Measurements from ENCODE around the gene NR5A1. TPM values are rescaled to one million over a fixed set of nuclear protein-coding genes. Genes with fewer than 3 reads are reported as not detected.

The NR5A1 gene
- total and polyA plus RNA-seq, 11 donors = 0.04 to 0.14 TPM; not detected in 9

DNA sequence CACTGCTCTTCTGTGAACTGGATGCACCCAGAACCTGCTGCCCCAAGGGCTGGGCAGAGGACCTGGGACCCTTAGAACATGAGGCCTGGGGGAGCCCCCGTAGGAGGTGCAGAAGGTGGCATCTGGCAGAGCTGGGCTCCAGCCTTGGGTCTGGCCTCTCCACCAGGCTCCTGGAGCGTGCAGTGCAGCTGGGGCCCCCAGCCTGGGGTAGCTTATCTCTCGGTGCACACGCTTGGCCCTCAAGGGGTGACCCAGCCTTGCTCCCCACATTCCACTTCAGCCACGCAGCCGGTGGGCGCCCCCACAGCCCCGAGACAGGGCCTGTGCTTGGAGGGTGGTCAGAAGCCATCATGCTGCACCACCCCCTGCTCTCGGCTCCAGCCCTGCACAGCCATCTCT is 5.6 kb upstream of the NR5A1 start:
- intact Hi-C loops (cut with DNase I) = loop anchor here in 1 of 10 donors (10.0 kb wide), 1 partner anchor 358 kb away; no protein-coding TSS in a partner anchor
- DNase-seq (no peak), ATAC-seq (peak in 2 of 4 donors; percentile 7 to 15)
- TF ChIP-seq POLR2A (IDR thresholded peaks at IDR 0.05) = no peak
- TF ChIP-seq, protein P1, sequence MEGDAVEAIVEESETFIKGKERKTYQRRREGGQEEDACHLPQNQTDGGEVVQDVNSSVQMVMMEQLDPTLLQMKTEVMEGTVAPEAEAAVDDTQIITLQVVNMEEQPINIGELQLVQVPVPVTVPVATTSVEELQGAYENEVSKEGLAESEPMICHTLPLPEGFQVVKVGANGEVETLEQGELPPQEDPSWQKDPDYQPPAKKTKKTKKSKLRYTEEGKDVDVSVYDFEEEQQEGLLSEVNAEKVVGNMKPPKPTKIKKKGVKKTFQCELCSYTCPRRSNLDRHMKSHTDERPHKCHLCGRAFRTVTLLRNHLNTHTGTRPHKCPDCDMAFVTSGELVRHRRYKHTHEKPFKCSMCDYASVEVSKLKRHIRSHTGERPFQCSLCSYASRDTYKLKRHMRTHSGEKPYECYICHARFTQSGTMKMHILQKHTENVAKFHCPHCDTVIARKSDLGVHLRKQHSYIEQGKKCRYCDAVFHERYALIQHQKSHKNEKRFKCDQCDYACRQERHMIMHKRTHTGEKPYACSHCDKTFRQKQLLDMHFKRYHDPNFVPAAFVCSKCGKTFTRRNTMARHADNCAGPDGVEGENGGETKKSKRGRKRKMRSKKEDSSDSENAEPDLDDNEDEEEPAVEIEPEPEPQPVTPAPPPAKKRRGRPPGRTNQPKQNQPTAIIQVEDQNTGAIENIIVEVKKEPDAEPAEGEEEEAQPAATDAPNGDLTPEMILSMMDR (IDR thresholded peaks at IDR 0.05) = no peak
- Histone ChIP-seq H3K27ac (no peak overlapping the region), H3K36me3 (no peaks in the 10 kb centered on the region), H3K4me1 (peaks cover 0 to 20% (median 1%) of the 10 kb centered on the region in 12 donors), H3K4me3 (no peak overlapping the region), H3K9me3 (no peaks in the 10 kb centered on the region), H3K27me3 (no peaks in the 10 kb centered on the region)
- WGBS, 4 donors = 70 to 85% (median 82%) methylated on average over 6 to 9 of the region's 9 CpGs

DNA sequence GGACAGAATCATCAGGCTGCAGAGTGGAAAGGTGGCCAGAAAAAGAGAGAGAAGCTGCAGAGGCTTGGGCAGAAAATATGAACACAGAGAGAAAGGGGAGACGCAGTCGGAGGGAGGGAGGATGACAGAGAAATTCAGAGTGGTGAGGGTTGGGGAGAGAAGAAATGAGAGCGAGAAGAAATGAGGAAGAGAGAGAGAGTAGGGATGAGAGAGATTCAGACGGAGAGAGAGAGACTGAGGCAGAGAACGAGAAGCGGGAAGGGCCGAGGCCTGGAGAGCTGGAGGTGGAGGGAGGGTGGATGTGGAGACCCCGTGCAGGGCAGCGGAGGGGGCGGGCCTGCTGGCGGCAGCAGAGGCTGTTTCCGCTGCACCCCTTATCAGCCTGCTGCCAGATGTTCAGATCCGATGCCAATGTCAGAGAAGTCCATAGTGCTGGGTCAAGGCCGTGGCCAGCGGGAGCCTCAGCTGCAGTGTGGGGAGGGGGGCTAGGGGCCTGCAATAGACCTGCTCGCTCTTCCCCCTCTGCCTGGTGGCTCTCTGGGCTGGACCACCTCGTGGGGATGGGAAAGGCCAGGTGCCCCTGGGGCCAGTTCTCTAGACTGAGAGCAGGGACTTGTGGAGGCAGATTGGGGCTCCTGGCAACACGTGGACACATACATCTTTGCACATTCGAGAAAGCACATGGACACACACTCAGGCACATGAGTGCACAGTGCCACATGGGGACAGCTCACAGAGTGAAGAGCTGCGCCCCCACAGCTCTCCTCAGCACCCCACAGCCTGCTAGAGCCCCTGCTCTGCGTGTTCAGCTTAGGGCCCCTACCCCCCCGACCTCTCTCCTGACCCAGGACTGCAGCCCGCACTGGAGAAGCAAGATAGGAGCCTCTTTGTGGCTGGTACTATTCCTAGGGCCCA is 4.9 kb upstream of the NR5A1 start:
- ATAC-seq = peak in 2 of 4 donors; percentile 2 to 11
- no peak overlapping the region for H3K4me3 ChIP-seq
- no peak for TF ChIP-seq POLR2A (IDR thresholded peaks at IDR 0.05)
- TF ChIP-seq, protein P1 (IDR thresholded peaks at IDR 0.05) = no peak
- WGBS, 4 donors = 58 to 62% (median 62%) methylated on average over 21 to 23 of the region's 23 CpGs
- no peaks in the 10 kb centered on the region for H3K27me3 ChIP-seq
- peaks cover 0 to 20% (median 1%) of the 10 kb centered on the region in 12 donors for H3K4me1 ChIP-seq
- H3K36me3 ChIP-seq = no peaks in the 10 kb centered on the region
- intact Hi-C loops (cut with DNase I) = loop anchor here in 1 of 10 donors (10.0 kb wide), 1 partner anchor 357 kb away; no protein-coding TSS in a partner anchor
- H3K27ac ChIP-seq = no peak overlapping the region
- DNase-seq = no peak
- no peaks in the 10 kb centered on the region for H3K9me3 ChIP-seq

DNA sequence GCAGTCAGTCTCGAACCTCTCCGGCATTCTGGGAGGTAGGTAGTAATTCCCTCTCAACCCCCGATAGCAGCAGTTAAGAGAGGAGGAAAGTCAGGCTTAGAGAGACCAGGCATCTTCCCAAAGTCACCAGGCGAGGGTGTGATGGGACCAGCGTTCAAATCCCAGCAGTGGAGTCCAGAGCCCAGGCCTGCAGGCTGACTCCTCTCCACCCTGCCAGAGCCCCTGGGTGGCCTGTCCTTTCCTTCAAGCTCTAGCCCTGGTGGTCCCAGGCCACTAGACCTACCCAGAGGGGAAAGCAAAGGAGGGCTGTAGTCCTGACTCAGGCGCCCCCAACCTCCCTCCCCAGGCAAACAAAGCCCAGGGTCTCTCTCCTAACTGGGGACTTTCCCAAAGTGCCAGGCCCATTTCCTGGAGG is 4.2 kb upstream of the NR5A1 start:
- intact Hi-C loops (cut with DNase I) = loop anchor here in 1 of 10 donors (10.0 kb wide), 1 partner anchor 357 kb away; no protein-coding TSS in a partner anchor
- no peak for DNase-seq
- TF ChIP-seq, protein P1 (IDR thresholded peaks at IDR 0.05) = no peak
- TF ChIP-seq POLR2A (IDR thresholded peaks at IDR 0.05) = no peak
- ATAC-seq = no peak
- peaks cover 0 to 20% (median 1%) of the 10 kb centered on the region in 12 donors for H3K4me1 ChIP-seq
- no peaks in the 10 kb centered on the region for H3K9me3 ChIP-seq
- no peaks in the 10 kb centered on the region for H3K27me3 ChIP-seq
- H3K27ac ChIP-seq = no peak overlapping the region
- no peak overlapping the region for H3K4me3 ChIP-seq
- no peaks in the 10 kb centered on the region for H3K36me3 ChIP-seq
- WGBS, 4 donors = 81 to 87% (median 84%) methylated on average over 6 of the region's 6 CpGs

All from heart left ventricle (tissue), 16 donors.